Activated CD4-positive, alpha-beta T cell treated with anti-CD3 and anti-CD28 coated beads for 36 hours (primary cell): Measurements from ENCODE around the gene UBL3. TPM values are rescaled to one million over a fixed set of nuclear protein-coding genes. Genes with fewer than 3 reads are reported as not detected.
A peak's percentile ranks its signal among the peaks of the same experiment; 100 is the strongest.

Experiments
- ATAC-seq: fragments of 200-7000 bp; cut with Tn5 transposase; one replicate; pipeline ENCODE4 v1.10.0; 2021; ENCODE audit warnings: mild to moderate bottlenecking, moderate library complexity
- CTCF ChIA-PET: fragments of 350-600 bp; sonication (Branson Sonifier 250); formaldehyde crosslinking; loops from one replicate; lab custom pipeline; 2021; ENCODE audit warnings: antibody characterized with exemption; lab: Charles Lee
- POLR2A ChIA-PET: fragments of 350-600 bp; sonication (Branson Sonifier 250); formaldehyde crosslinking; loops from one replicate; lab custom pipeline; 2021; ENCODE audit warnings: antibody characterized with exemption, inconsistent platforms; lab: Charles Lee
- DNase-seq: peaks from one replicate; pipeline ENCODE4 v3.0.0-alpha.2; 2020
- H3K27ac Mint-ChIP-seq: one replicate; pipeline ENCODE4 v1.8.0; 2021; ENCODE audit warnings: mixed read lengths
- H3K27me3 Mint-ChIP-seq: one replicate; pipeline ENCODE4 v1.8.0; 2021; ENCODE audit warnings: mixed read lengths
- H3K36me3 Mint-ChIP-seq: one replicate; pipeline ENCODE4 v1.8.0; 2021; ENCODE audit warnings: low read depth, mixed read lengths
- H3K4me1 Mint-ChIP-seq: one replicate; pipeline ENCODE4 v1.8.0; 2021; ENCODE audit warnings: mixed read lengths
- H3K4me3 Mint-ChIP-seq: one replicate; pipeline ENCODE4 v1.8.0; 2021; ENCODE audit warnings: mild to moderate bottlenecking, moderate library complexity, mixed read lengths
- H3K9me3 Mint-ChIP-seq: one replicate; pipeline ENCODE4 v1.8.0; 2021; ENCODE audit warnings: low read depth, mixed read lengths
- intact Hi-C, 2 experiments: fragments of 100-400 bp; cut with DNase I in 1 of 2; cut with micrococcal nuclease in 1 of 2; formaldehyde crosslinking; loops; one replicate each; pipeline versions ENCODE4 v1.14.2 to v1.15.1; 2022 to 2024; cut with DNase I, micrococcal nuclease
- total RNA-seq, 2 experiments: library from RNA; stranded (reverse); gene quantifications; one replicate each; pipeline ENCODE4 v1.2.3, GENCODE V29; 2021

UBL3 gene
- total RNA-seq, 2 experiments from 2014 or later = 9.1 to 10.7 TPM

DNA sequence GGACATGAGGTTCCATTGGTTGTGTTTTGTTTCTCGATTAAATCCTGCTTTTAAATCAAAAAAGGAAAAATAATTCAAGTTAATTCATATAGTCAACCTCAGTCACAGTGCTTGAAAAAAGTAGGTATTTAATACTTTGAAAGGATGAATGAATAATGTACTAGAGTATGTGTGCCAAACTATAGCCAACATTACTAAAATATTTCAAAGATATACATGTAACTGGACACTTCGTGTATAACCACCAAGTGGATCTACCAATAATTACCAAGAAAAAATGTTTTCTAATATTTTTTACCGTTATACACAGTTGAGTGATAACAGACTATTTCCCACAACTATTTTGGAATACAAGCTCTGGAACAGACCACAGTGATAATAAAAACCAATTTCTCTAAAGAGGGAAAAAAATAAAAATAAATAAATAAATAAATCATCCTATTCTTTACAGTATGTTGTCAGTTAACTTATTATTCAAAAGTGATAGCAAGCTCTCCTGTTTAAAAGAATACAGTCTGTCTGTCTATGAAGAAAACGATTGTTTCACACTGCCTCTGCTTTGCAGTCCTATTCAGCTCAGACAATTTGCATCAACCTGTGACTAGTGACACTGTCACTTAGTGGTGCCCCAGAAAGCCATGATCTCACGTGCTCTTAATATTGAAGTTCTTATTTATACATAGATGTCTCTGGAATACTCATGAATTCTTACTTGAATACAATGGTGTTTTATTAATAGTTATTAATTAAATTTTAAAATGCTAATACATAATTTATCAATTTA lies 58.2 kb downstream of the UBL3 start:
- ChIA-PET CTCF (interaction anchor here (0.5 to 1.5 kb wide), 4 partner anchors 13 to 323 kb away, joined by 3 to 4 read pairs (median 3); no protein-coding TSS in a partner anchor), POLR2A (no interaction called here)
- H3K9me3 Mint-ChIP-seq = no peaks in the 10 kb centered on the region
- H3K27ac Mint-ChIP-seq = no peak overlapping the region
- no peak for ATAC-seq
- H3K36me3 Mint-ChIP-seq = peaks cover 1% of the 10 kb centered on the region
- no peaks in the 10 kb centered on the region for H3K27me3 Mint-ChIP-seq
- no peak overlapping the region for H3K4me3 Mint-ChIP-seq
- no peak for DNase-seq
- H3K4me1 Mint-ChIP-seq = peaks cover 57% of the 10 kb centered on the region
- intact Hi-C loops = loop anchor here in 1 of 2 experiments (1.0 kb wide), 1 partner anchor 9 kb away; no protein-coding TSS in a partner anchor

DNA sequence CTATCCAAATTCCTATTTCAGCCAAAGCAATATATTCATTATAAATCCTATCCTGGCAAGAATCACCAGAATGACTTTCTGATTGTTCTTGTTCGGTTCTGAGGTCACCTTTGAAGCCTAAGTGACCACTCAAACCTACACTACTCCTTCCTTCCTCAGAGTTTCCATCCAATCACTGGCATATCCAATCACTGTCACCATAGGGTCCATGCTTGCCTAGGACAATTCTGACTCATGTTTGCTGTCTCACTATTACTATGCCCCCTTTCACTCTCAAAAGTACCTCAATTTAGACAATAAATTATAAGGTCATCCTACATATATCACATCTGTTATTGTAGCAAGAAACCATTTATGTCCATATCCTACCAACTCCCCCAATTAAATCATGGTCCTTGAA lies 58.9 kb downstream of the UBL3 start:
- Mint-ChIP-seq H3K36me3 (peaks cover 1% of the 10 kb centered on the region), H3K4me1 (peaks cover 52% of the 10 kb centered on the region), H3K27ac (no peak overlapping the region), H3K4me3 (no peak overlapping the region), H3K27me3 (no peaks in the 10 kb centered on the region), H3K9me3 (no peaks in the 10 kb centered on the region)
- DNase-seq (no peak), ATAC-seq (peak; percentile 94)
- ChIA-PET POLR2A (no interaction called here), CTCF (interaction anchor here (0.6 kb wide), 1 partner anchor 133 kb away, joined by 3 read pairs; no protein-coding TSS in a partner anchor)
- intact Hi-C loops = loop anchor here in 1 of 2 experiments (1.0 kb wide), 1 partner anchor 8 kb away; no protein-coding TSS in a partner anchor

DNA sequence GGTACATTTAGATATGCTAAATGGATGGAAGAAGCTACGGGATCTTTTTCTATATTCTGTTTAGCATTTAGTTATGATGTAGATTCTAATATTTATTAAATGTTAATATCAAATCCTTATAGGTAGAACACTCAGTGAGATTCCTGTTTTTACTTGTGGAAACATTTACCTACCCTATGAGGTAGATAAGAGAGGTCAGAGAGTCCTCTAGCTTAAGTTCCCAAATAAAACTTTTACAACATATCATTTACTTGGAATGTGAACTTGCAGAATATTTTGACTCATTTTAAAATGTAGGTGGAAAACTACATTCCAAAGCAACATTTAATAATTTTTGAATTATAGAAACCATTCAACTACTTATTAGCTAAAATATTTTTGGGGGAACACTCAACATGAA lies 63.7 kb downstream of the UBL3 start:
- H3K4me3 Mint-ChIP-seq = no peak overlapping the region
- no peak overlapping the region for H3K27ac Mint-ChIP-seq
- no peaks in the 10 kb centered on the region for H3K27me3 Mint-ChIP-seq
- ChIA-PET POLR2A (interaction anchor here (0.7 kb wide), 1 partner anchor 53 kb away, joined by 3 read pairs; no protein-coding TSS in a partner anchor), CTCF (interaction anchor here (0.9 to 1.8 kb wide), 3 partner anchors 55 to 60 kb away, joined by 3 to 4 read pairs (median 3); no protein-coding TSS in a partner anchor)
- ATAC-seq (no peak), DNase-seq (no peak)
- H3K9me3 Mint-ChIP-seq = no peaks in the 10 kb centered on the region
- intact Hi-C loops = no loop called here
- H3K36me3 Mint-ChIP-seq = peaks cover 1% of the 10 kb centered on the region
- peaks cover 58% of the 10 kb centered on the region for H3K4me1 Mint-ChIP-seq

DNA sequence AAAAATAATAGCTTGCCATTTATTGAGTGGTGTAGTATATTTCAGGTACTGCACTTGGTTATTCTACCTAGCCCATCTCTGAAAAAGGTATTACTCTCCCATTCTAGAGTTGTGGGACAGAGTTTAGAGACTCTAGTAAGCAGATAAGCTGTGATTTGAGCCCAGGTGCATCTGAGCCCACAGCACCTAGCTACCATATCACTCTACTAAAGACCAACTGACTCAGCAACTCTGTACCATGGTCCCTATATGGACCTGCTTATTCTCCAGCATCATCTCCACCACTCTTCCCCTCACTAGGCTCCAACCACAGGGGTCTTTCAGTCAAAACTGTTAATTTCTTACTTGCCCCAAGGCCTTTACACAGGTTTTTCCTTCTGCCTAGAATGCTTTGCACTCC lies 64.4 kb downstream of the UBL3 start:
- Mint-ChIP-seq H3K27ac (no peak overlapping the region), H3K27me3 (no peaks in the 10 kb centered on the region), H3K4me3 (no peak overlapping the region), H3K9me3 (no peaks in the 10 kb centered on the region), H3K36me3 (peaks cover 1% of the 10 kb centered on the region), H3K4me1 (peaks cover 51% of the 10 kb centered on the region)
- ChIA-PET CTCF (interaction anchor here (0.6 to 1.8 kb wide), 7 partner anchors 11 to 327 kb away, joined by 3 to 4 read pairs (median 3); no protein-coding TSS in a partner anchor), POLR2A (no interaction called here)
- no peak for DNase-seq
- intact Hi-C loops = no loop called here
- ATAC-seq = no peak

- CTCF ChIA-PET = interaction anchor here (0.7 to 1.6 kb wide), 8 partner anchors 10 to 757 kb away, joined by 3 to 6 read pairs (median 4); no protein-coding TSS in a partner anchor
- H3K4me3 Mint-ChIP-seq = no peak overlapping the region
- H3K27me3 Mint-ChIP-seq = no peaks in the 10 kb centered on the region
- peak; percentile 36 for DNase-seq
- POLR2A ChIA-PET = interaction anchor here (0.6 kb wide), 1 partner anchor 364 kb away, joined by 3 read pairs; no protein-coding TSS in a partner anchor
- peak overlapping the region; percentile 53 for H3K27ac Mint-ChIP-seq
- H3K4me1 Mint-ChIP-seq = peaks cover 32% of the 10 kb centered on the region
- H3K9me3 Mint-ChIP-seq = no peaks in the 10 kb centered on the region
- H3K36me3 Mint-ChIP-seq = no peaks in the 10 kb centered on the region
- ATAC-seq = peak; percentile 98
- intact Hi-C loops = loop anchor here (1.0 to 5.0 kb wide), 6 partner anchors 9 to 153 kb away; partner anchors contain the start of gene UBL3 (in 1 of the 2)
Observed at GRCh38 chr13:29782798-29783197, 67.6 kb downstream of the UBL3 start.

DNA sequence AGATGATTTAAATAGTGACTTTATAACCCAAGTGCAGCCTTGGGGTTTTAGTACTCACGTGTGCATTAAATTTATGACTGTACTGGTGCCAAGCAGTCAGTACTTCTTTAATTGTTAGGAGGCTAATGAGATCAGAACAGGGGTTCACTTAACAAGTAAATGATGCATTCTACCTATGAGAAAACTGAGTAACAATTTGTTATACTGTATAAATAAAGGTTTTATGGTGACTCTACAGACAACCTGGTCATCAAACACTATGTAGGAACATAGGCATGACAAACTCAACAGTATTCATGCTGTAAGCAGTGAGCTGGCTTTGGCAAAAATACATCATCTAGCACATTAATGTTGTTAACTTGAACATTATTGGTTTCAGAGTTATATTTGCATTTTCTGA lies 75.6 kb downstream of the UBL3 start:
- ATAC-seq = peak; percentile 64
- intact Hi-C loops = loop anchor here (5.0 kb wide), 3 partner anchors 72 to 162 kb away; no protein-coding TSS in a partner anchor
- Mint-ChIP-seq H3K4me3 (no peak overlapping the region), H3K4me1 (peaks cover 8% of the 10 kb centered on the region), H3K27ac (no peak overlapping the region), H3K27me3 (no peaks in the 10 kb centered on the region), H3K36me3 (peaks cover 3% of the 10 kb centered on the region), H3K9me3 (no peaks in the 10 kb centered on the region)
- no peak for DNase-seq
- ChIA-PET CTCF (interaction anchor here (0.7 to 8.9 kb wide), 7 partner anchors 11 to 337 kb away, joined by 3 to 178 read pairs (median 3); no protein-coding TSS in a partner anchor), POLR2A (no interaction called here)

DNA sequence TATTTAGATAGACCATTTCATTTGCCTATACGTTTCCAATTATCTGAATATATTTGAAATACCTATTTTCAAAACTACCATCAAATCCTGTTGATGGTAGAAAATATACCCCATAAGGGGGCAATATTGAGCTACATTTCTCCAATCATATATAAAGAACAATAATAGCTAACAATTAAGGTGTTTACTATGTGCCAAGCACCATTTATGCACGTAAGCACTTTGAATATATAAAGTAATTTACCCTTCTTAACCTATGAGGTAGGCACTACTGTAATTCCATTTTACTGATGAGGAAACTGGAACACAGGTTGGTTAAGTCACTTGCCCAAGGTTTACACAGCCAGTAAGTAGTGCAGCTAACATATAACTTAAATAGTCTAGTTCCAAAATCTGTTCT lies 79.2 kb downstream of the UBL3 start:
- Mint-ChIP-seq H3K27me3 (no peaks in the 10 kb centered on the region), H3K9me3 (no peaks in the 10 kb centered on the region), H3K27ac (no peak overlapping the region), H3K4me3 (no peak overlapping the region), H3K36me3 (peaks cover 8% of the 10 kb centered on the region), H3K4me1 (peaks cover 8% of the 10 kb centered on the region)
- ATAC-seq (no peak), DNase-seq (no peak)
- ChIA-PET CTCF (interaction anchor here (0.6 to 8.9 kb wide), 29 partner anchors 8 to 363 kb away, joined by 3 to 178 read pairs (median 4); no protein-coding TSS in a partner anchor), POLR2A (interaction anchor here (1.6 kb wide), 1 partner anchor 344 kb away, joined by 9 read pairs; no protein-coding TSS in a partner anchor)
- intact Hi-C loops = loop anchor here (1.0 to 5.0 kb wide), 6 partner anchors 76 to 344 kb away; no protein-coding TSS in a partner anchor

GRCh38 chr13:29767006-29767405 lies 83.4 kb downstream of the UBL3 start:
- no peak for DNase-seq
- H3K27ac Mint-ChIP-seq = no peak overlapping the region
- peaks cover 6% of the 10 kb centered on the region for H3K36me3 Mint-ChIP-seq
- no peak overlapping the region for H3K4me3 Mint-ChIP-seq
- intact Hi-C loops = no loop called here
- POLR2A ChIA-PET = no interaction called here
- H3K9me3 Mint-ChIP-seq = no peaks in the 10 kb centered on the region
- peaks cover 18% of the 10 kb centered on the region for H3K4me1 Mint-ChIP-seq
- no peaks in the 10 kb centered on the region for H3K27me3 Mint-ChIP-seq
- CTCF ChIA-PET = interaction anchor here (1.0 kb wide), 1 partner anchor 157 kb away, joined by 3 read pairs; no protein-coding TSS in a partner anchor
- ATAC-seq = no peak

- POLR2A ChIA-PET = no interaction called here
Observed at GRCh38 chr13:29763436-29764180, 86.8 kb downstream of the UBL3 start.

GRCh38 chr13:29761815-29762214 lies 88.6 kb downstream of the UBL3 start:
- intact Hi-C loops = no loop called here
- Mint-ChIP-seq H3K27ac (no peak overlapping the region), H3K9me3 (peaks cover 12% of the 10 kb centered on the region), H3K27me3 (no peaks in the 10 kb centered on the region), H3K4me3 (no peak overlapping the region), H3K36me3 (peaks cover 4% of the 10 kb centered on the region), H3K4me1 (peaks cover 31% of the 10 kb centered on the region)
- DNase-seq (no peak), ATAC-seq (no peak)
- POLR2A ChIA-PET = no interaction called here
- CTCF ChIA-PET = interaction anchor here (0.6 to 3.6 kb wide), 4 partner anchors 9 to 354 kb away, joined by 3 to 15 read pairs (median 4); no protein-coding TSS in a partner anchor

More at GRCh38 chr13:29763436-29764180, 86.8 kb downstream of the UBL3 start:
- no peak for ATAC-seq
- no peak for DNase-seq
- Mint-ChIP-seq H3K36me3 (peaks cover 8% of the 10 kb centered on the region), H3K9me3 (peaks cover 12% of the 10 kb centered on the region), H3K27me3 (no peaks in the 10 kb centered on the region), H3K4me1 (peaks cover 28% of the 10 kb centered on the region), H3K4me3 (no peak overlapping the region), H3K27ac (no peak overlapping the region)
- intact Hi-C loops = no loop called here
- CTCF ChIA-PET = interaction anchor here (1.0 kb wide), 1 partner anchor 34 kb away, joined by 3 read pairs; no protein-coding TSS in a partner anchor
